Tibial nerve (tissue), 4 donors: Measurements from ENCODE around the gene CASP4. TPM values are rescaled to one million over a fixed set of nuclear protein-coding genes. Genes with fewer than 3 reads are reported as not detected.

Experiments used
- DNase-seq, 2 donors: peaks; one replicate each; pipeline ENCODE4 v3.0.0-alpha.2; 2019; ENCODE audit warnings: low spot score in 2 of 2
- H3K27ac ChIP-seq, 4 donors: fragments of 200-600 bp; sonication (generic) in 3 of 4; one replicate each; pipeline ENCODE4 v1.5.1; 2017 to 2019; ENCODE audit warnings: mild to moderate bottlenecking in 1 of 4
- H3K27me3 ChIP-seq, 2 donors: fragments of 200-600 bp; sonication (generic) in 1 of 2; one replicate each; pipeline versions ENCODE4 v1.5.1 to v1.6.0; 2017 to 2019
- H3K36me3 ChIP-seq, 3 donors: fragments of 200-600 bp; sonication (generic); one replicate each; pipeline ENCODE4 v1.5.1; 2018 to 2019
- H3K4me1 ChIP-seq, 4 donors: fragments of 200-600 bp; sonication (generic) in 3 of 4; one replicate each; pipeline ENCODE4 v1.5.1; 2017 to 2019
- H3K4me3 ChIP-seq, 4 donors: fragments of 200-600 bp; sonication (generic) in 3 of 4; one replicate each; pipeline ENCODE4 v1.5.1; 2017 to 2019; ENCODE audit warnings: mild to moderate bottlenecking in 1 of 4, moderate library complexity in 1 of 4
- H3K9me3 ChIP-seq, 4 donors: fragments of 200-600 bp; sonication (generic) in 3 of 4; one replicate each; pipeline ENCODE4 v1.5.1; 2017 to 2019
- EP300 ChIP-seq, 2 donors: sonication (generic); formaldehyde crosslinking; IDR thresholded peaks; one replicate each; pipeline ENCODE4 v1.6.1; 2017; ENCODE audit warnings: antibody characterized with exemption in 2 of 2, mild to moderate bottlenecking in 1 of 2
- POLR2A ChIP-seq, 2 donors: fragments of 450-650 bp; IDR thresholded peaks; one replicate each; pipeline ENCODE4 v1.6.1; 2017; ENCODE audit warnings: antibody characterized with exemption in 2 of 2, mild to moderate bottlenecking in 2 of 2, moderate library complexity in 2 of 2
- WGBS, 2 donors: methylation state at CpG; one replicate each; pipeline ENCODE4 v1.1.5; 2018; 5-methylcytosine and 5-hydroxymethylcytosine counted together
- total RNA-seq, 4 donors: library from RNA; depleted of rRNA; stranded (reverse); fragments of >200 nt; gene quantifications; one replicate each; pipeline ENCODE4 v1.1.0, GENCODE V29; 2016
- TF ChIP-seq, protein P1 (sequence below), 5 experiments: fragments of 200-600 bp in 3 of 5; fragments of 450-650 bp in 2 of 5; sonication (generic) in 3 of 5; IDR thresholded peaks; one replicate each; pipeline ENCODE4 v1.5.1; 2016 to 2019; ENCODE audit warnings: antibody characterized with exemption in 5 of 5, mild to moderate bottlenecking in 3 of 5, moderate library complexity in 2 of 5

The CASP4 gene
- total RNA-seq, 4 donors from 2014 or later, result 60.7 to 105 (median 85.4) TPM

GRCh38 chr11:104964247-104964646 is 4.1 kb downstream of the CASP4 start:
- Histone ChIP-seq H3K27me3 (no peaks in the 10 kb centered on the region), H3K36me3 (peaks cover 0 to 26% (median 0%) of the 10 kb centered on the region in 3 donors), H3K27ac (no peak overlapping the region), H3K9me3 (peaks cover 0 to 7% (median 0%) of the 10 kb centered on the region in 4 donors), H3K4me1 (peaks cover 0 to 40% (median 12%) of the 10 kb centered on the region in 4 donors), H3K4me3 (no peak overlapping the region)
- 92 to 100% methylated on average over 1 of the region's 1 CpG for WGBS, 2 donors
- no peak for TF ChIP-seq EP300 (IDR thresholded peaks at IDR 0.05)
- TF ChIP-seq, protein P1, sequence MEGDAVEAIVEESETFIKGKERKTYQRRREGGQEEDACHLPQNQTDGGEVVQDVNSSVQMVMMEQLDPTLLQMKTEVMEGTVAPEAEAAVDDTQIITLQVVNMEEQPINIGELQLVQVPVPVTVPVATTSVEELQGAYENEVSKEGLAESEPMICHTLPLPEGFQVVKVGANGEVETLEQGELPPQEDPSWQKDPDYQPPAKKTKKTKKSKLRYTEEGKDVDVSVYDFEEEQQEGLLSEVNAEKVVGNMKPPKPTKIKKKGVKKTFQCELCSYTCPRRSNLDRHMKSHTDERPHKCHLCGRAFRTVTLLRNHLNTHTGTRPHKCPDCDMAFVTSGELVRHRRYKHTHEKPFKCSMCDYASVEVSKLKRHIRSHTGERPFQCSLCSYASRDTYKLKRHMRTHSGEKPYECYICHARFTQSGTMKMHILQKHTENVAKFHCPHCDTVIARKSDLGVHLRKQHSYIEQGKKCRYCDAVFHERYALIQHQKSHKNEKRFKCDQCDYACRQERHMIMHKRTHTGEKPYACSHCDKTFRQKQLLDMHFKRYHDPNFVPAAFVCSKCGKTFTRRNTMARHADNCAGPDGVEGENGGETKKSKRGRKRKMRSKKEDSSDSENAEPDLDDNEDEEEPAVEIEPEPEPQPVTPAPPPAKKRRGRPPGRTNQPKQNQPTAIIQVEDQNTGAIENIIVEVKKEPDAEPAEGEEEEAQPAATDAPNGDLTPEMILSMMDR (IDR thresholded peaks at IDR 0.05), result no peak
- TF ChIP-seq POLR2A (IDR thresholded peaks at IDR 0.05), result no peak
- no peak for DNase-seq

DNA sequence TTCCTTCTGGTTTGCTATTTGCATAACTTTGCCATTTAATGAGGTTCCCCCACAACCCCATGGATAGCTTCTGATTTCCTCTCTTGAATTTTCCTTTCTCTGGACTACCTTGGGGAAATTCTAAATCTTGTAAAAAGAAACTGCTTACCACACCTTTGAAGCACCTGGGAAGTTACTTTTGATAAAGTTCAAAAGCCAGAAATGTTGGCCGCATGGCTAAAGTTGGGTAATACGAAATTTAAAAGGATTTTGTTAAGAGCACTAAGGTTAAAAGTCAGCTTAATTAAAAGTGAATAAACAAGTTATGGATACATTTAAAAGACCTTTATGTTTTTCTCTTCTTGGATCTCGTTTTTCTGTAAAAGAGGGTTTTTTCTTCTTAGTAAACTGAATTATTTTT is 5.5 kb downstream of the CASP4 start:
- no peaks in the 10 kb centered on the region for H3K27me3 ChIP-seq
- peaks cover 0 to 7% (median 0%) of the 10 kb centered on the region in 4 donors for H3K9me3 ChIP-seq
- peaks cover 0 to 40% (median 12%) of the 10 kb centered on the region in 4 donors for H3K4me1 ChIP-seq
- DNase-seq, result no peak
- H3K36me3 ChIP-seq, result peaks cover 0 to 28% (median 0%) of the 10 kb centered on the region in 3 donors
- TF ChIP-seq, protein P1 (IDR thresholded peaks at IDR 0.05), result no peak
- TF ChIP-seq EP300 (IDR thresholded peaks at IDR 0.05) (no peak), POLR2A (IDR thresholded peaks at IDR 0.05) (no peak)
- H3K27ac ChIP-seq, result no peak overlapping the region
- no peak overlapping the region for H3K4me3 ChIP-seq
- WGBS, 2 donors, result 82 to 86% methylated on average over 3 of the region's 3 CpGs

GRCh38 chr11:104957280-104957679 is 11.1 kb downstream of the CASP4 start:
- DNase-seq, result no peak
- peaks cover 0 to 3% (median 0%) of the 10 kb centered on the region in 4 donors for H3K4me1 ChIP-seq
- H3K27ac ChIP-seq, result no peak overlapping the region
- H3K9me3 ChIP-seq, result no peaks in the 10 kb centered on the region
- no peak for TF ChIP-seq POLR2A (IDR thresholded peaks at IDR 0.05)
- TF ChIP-seq, protein P1 (IDR thresholded peaks at IDR 0.05), result no peak
- TF ChIP-seq EP300 (IDR thresholded peaks at IDR 0.05), result no peak
- H3K4me3 ChIP-seq, result no peak overlapping the region
- H3K27me3 ChIP-seq, result no peaks in the 10 kb centered on the region
- 65 to 66% methylated on average over 3 of the region's 3 CpGs for WGBS, 2 donors
- peaks cover 0 to 42% (median 5%) of the 10 kb centered on the region in 3 donors for H3K36me3 ChIP-seq

GRCh38 chr11:104956528-104956927 is 11.8 kb downstream of the CASP4 start:
- DNase-seq, result no peak
- no peak overlapping the region for H3K27ac ChIP-seq
- TF ChIP-seq, protein P1 (IDR thresholded peaks at IDR 0.05), result no peak
- TF ChIP-seq POLR2A (IDR thresholded peaks at IDR 0.05) (no peak), EP300 (IDR thresholded peaks at IDR 0.05) (no peak)
- no peaks in the 10 kb centered on the region for H3K27me3 ChIP-seq
- peaks cover 0 to 41% (median 6%) of the 10 kb centered on the region in 3 donors for H3K36me3 ChIP-seq
- H3K4me1 ChIP-seq, result peaks cover 0 to 3% (median 0%) of the 10 kb centered on the region in 4 donors
- no peak overlapping the region for H3K4me3 ChIP-seq
- no peaks in the 10 kb centered on the region for H3K9me3 ChIP-seq

GRCh38 chr11:104946907-104947306 is 21.5 kb downstream of the CASP4 start:
- H3K4me3 ChIP-seq, result no peak overlapping the region
- TF ChIP-seq EP300 (IDR thresholded peaks at IDR 0.05), result no peak
- TF ChIP-seq, protein P1 (IDR thresholded peaks at IDR 0.05), result peak; percentile 24 to 53 (median 27)
- WGBS, 2 donors, result 20 to 30% methylated on average over 2 of the region's 2 CpGs

More at GRCh38 chr11:104946907-104947306, 21.5 kb downstream of the CASP4 start:
- peak in 1 of 2 donors; percentile 42 for DNase-seq
- Histone ChIP-seq H3K4me1 (no peaks in the 10 kb centered on the region), H3K9me3 (no peaks in the 10 kb centered on the region), H3K36me3 (peaks cover 2 to 92% (median 7%) of the 10 kb centered on the region in 3 donors), H3K27me3 (no peaks in the 10 kb centered on the region), H3K27ac (no peak overlapping the region)
